Effector CD8-positive, alpha-beta T cell (primary cell): ENCODE results near the gene MAP9.
"Not testable (repeated sequence)": the region's sequence is repeated elsewhere in the genome, so short reads cannot be mapped to it uniquely, and the experiment has no call there.

ENCODE experiments used
- DNase-seq: peaks from one replicate; lab custom pipeline; 2025; lab: John Stamatoyannopoulos, UW

Gene MAP9

DNA sequence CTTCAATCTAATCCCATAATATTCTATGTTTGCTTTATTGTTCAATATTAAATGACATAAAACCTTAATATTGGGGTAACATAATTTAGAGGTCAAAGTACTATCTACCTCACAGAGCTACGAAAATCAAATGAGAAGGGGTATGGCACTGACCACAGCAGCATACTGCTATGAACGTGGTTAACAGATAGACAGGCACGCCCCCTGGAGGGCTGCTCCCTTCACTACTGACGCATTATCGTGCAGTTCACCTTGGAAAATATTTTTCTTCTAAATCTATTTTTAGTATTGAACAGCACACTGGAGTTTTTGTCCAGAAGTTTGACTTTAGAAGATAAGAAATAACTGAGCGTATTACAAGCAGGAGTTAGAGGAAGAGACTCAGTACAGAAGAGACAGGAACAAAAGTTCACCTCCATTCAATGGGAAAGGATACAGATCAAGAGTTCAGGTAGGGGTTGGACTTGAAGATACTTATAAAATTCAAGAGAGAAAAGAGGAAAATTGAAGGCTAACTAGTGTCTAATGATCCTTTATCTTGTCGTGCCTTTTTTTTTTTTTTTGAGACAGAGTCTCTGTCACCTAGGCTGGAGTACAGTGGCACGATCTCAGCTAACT is 22.7 kb downstream of the MAP9 start:
- DNase-seq: no peak

DNA sequence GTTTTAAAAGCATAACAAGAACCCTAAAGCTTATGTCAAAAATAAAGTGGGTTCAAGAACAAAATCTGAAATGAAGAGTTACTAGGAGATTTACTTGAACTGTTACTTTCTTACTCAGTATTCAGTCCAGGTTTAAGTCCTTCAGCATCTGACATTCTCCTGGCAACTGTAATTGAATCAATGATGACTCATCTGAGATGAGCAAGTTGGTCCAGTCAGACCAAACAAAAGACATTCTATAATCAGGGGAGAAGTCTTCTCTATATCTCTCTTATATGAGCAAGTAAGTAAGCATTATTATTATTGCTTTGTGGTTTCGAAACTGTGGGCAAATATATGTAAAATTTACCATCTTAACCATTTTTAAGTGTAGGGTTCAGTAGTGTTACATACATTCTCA is 34.6 kb downstream of the MAP9 start:
- DNase-seq: no peak

DNA sequence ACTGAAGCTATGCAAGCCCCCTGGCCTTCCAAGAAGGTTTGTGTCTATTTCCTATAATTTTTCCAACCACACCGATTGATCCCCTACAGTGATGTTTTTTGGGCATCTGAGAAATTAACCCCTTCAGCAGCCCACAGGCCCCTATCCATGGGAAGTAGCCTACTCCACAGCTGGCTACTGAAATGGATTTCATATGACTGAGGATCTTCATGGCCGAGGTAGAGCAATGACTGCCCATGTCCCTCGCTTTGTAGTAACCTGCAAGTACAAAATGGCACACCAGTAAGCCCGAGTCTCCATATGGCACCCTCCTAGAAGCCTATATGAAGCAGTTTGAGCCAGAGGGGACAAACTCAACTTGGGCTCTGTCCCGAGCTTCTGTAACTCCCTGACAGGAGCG is 36.8 kb downstream of the MAP9 start:
- no peak for DNase-seq

DNA sequence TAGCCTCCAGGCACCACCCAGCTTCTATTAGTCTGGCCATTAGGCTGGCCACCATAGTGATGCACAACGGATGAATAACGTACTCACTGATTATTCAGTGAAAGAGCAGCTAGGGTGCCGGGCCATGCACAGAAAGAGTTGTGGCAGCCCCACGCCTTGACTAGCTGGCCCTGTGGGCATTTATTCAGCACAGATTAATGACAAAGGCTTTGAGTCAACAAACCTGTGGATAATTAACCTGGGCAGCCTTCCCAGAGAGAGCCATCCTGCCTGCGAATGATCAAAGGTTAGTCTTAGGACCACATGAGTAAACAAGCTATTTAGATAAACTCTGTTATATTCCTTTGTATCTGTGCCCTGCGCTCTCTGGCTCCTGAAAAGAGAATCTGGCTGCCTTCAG is 37.2 kb downstream of the MAP9 start:
- DNase-seq: no peak

DNA sequence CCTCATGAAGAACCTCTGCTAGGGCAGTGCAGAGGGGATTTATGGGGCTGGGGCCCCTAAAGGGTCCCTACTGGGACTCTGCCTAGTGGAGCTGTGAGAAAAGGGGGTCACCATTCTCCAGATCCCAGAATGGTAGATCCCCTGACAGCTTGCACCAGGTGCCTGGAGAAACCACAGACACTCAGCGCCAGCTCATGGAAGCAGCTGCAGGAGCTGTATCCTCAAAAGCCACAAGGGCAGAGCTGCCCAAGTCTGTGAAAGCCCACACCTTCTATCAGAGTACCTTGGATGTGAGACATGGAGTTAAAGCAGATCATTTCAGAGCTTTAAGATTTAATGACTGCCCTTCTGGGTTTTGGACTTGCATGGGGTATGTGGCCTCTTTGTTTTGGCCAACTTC is 38.6 kb downstream of the MAP9 start:
- DNase-seq: no peak

DNA sequence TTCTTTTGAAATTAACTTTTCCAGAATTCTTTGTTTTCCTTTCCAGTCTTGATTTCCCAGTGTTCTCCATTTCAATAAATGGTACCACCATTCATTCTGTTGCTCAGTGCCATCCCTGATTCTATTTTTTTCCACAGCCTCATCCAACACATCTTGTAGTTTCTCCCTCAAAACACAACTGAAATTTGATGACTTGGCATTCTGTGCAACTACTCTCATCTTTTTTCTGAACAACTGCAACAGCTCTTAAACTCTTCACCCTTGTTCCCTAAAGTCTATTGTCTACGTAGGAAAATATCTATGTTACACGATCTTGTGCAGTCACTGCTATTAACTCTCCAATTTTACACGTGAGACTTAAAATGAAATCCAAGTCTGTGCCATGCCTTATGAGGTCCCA is 40.5 kb downstream of the MAP9 start:
- DNase-seq: no peak

DNA sequence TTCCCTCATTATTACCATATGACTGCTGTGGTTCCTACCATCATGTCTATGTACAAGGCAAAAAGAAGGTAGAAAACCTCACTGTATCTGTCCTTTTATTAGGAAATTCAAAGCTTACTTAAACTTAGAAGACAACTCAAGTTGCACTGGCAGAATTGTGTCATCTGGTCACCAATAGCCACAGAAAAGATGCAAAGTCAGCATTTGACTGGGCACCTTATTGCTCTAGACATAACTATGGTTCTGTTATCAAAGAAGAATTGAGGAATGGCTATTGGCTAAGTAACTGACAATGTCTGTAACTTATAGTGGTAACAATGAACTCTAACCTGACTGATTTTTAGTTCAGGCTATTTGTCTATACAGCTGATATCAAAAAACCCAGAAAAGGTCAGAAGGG is 45.3 kb downstream of the MAP9 start:
- DNase-seq: no peak

GRCh38 chr4:155322782-155323181 is 54.0 kb downstream of the MAP9 start:
- DNase-seq: no peak

- no peak for DNase-seq
Measured at GRCh38 chr4:155321006-155321405, 55.8 kb downstream of the MAP9 start.

- no peak for DNase-seq
Measured at GRCh38 chr4:155319516-155319915, 57.2 kb downstream of the MAP9 start.

DNA sequence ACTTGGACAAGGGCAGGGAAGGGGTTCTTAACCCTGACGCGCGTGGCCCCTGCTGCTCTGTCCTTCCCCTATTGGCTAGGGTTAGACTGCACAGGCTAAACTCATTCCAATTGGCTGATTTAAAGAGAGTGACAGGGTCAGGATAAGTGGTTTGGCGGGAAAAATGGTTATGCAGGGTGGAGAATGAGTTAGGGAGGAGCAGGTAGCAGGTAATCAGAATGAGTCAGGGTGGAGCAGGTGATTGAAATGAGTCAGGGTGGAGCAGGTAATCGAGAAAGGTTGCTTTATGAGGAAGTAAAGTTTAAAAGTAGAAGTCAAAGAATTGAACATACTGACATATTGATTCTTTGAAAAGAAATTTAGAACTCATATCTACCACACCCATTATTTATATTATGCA is 64.7 kb downstream of the MAP9 start:
- DNase-seq: not testable (repeated sequence)

DNA sequence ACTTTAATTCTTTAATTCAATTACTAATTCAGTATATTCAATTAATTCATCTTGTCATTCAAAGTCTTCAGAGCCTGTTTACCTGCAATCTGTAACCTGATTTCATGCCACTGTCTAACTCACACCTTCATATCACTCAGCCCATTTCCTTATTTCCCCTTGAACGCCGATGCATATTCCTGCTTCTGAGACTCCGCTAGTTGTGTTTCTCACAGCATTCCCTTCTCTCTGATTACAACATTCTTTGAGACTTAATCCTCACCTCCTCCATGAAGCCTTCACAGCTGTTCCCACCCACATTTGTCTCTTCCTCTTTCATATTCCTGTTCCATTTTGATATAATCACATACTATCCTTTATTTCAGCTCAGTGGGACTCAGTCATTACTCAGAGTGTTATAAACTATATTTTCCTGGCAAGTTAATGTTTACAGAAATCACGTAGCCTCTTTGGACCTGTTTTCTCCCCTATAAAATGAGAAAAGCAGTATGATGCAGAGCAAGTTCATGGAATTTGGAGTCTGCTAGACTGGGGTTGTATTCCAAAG is 69.0 kb downstream of the MAP9 start:
- DNase-seq: no peak

- no peak for DNase-seq
Measured at GRCh38 chr4:155305619-155306018, 71.1 kb downstream of the MAP9 start.

GRCh38 chr4:155304375-155304774 is 72.4 kb downstream of the MAP9 start:
- no peak for DNase-seq

DNA sequence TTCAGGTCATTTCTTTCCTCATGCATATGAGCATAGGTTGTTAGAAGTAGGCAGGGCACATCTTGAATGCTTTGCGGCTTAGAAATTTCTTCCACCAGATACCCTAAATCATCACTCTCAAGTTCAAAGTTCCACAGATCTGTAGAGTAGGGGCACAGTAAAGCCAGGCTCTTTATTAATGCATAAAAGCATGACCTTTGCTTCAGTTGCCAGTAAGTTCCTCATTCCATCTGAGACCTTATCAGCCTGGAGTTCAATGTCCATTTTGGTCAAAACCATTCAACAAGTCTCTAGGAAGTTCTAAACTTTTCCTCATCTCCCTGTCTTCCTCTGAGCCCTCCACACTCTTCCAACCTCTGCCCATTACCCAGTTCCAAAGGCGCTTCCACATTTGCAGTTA is 77.7 kb downstream of the MAP9 start:
- DNase-seq: no peak
